B cell (primary cell): ENCODE data around the gene IL17REL. TPM values are rescaled to one million over a fixed set of nuclear protein-coding genes. Genes with fewer than 3 reads are reported as not detected.

Experiments used
- ATAC-seq: fragments of 200-7000 bp; cut with Tn5 transposase; one replicate; pipeline ENCODE4 v1.10.0; 2021; ENCODE audit warnings: low read depth, mild to moderate bottlenecking, moderate number of reproducible peaks, moderate library complexity
- CTCF ChIA-PET: fragments of 350-600 bp; sonication (Branson Sonifier 250); formaldehyde crosslinking; loops from one replicate; lab custom pipeline; 2021; ENCODE audit warnings: antibody characterized with exemption, inconsistent platforms; lab: Charles Lee
- POLR2A ChIA-PET: fragments of 350-600 bp; sonication (Branson Sonifier 250); formaldehyde crosslinking; loops from one replicate; lab custom pipeline; 2021; ENCODE audit warnings: antibody characterized with exemption; lab: Charles Lee
- DNase-seq: peaks from one replicate; pipeline ENCODE4 v3.0.0; 2013
- H2AFZ ChIP-seq: 2 replicates; pipeline ENCODE4 v1.6.1; 2012; ENCODE audit warnings: mild to moderate bottlenecking, low read depth, low read length; ENCODE audit not compliant: insufficient read depth, poor library complexity, severe bottlenecking
- H3K27ac ChIP-seq, 2 donors: 1 replicate in 1 of 2; 2 replicates in 1 of 2; pipeline ENCODE4 v1.5.1; 2012 to 2013; ENCODE audit warnings: low read length in 2 of 2, mild to moderate bottlenecking in 2 of 2, moderate library complexity in 1 of 2
- H3K27me3 ChIP-seq, 4 experiments: fragments of 200-600 bp in 1 of 4; sonication (generic) in 1 of 4; replicated peaks in 1 of 4; 1 replicate in 2 of 4; 2 replicates in 2 of 4; pipeline versions ENCODE4 v1.6.1 to v1.7.0; 2013 to 2016; ENCODE audit warnings: low read length in 3 of 4, mild to moderate bottlenecking in 2 of 4, mixed read lengths in 1 of 4, moderate library complexity in 1 of 4; ENCODE audit not compliant: insufficient read depth in 4 of 4, control insufficient read depth in 3 of 4; ENCODE audit errors: control extremely low read depth in 1 of 4
- H3K36me3 ChIP-seq, 2 experiments: replicated peaks in 1 of 2; 1 replicate in 1 of 2; 2 replicates in 1 of 2; pipeline versions ENCODE4 v1.6.1 to v1.7.1; 2013; ENCODE audit warnings: low read length in 1 of 2; ENCODE audit not compliant: insufficient read depth in 2 of 2, control insufficient read depth in 1 of 2; ENCODE audit errors: control extremely low read depth in 1 of 2, extremely low read depth in 1 of 2
- H3K4me1 ChIP-seq, 2 donors: fragments of 200-600 bp in 1 of 2; sonication (generic) in 1 of 2; 1 replicate in 1 of 2; 2 replicates in 1 of 2; pipeline versions ENCODE4 v1.5.1 to v1.6.1; 2013 to 2017; ENCODE audit warnings: low read length in 2 of 2; ENCODE audit not compliant: control insufficient read depth in 2 of 2, insufficient read depth in 2 of 2
- H3K4me2 ChIP-seq: replicated peaks from 2 replicates; pipeline ENCODE3; 2012; ENCODE audit warnings: mild to moderate bottlenecking, low read depth, low read length; ENCODE audit not compliant: poor library complexity, severe bottlenecking
- H3K4me3 ChIP-seq, 5 experiments: fragments of 200-600 bp in 1 of 5; sonication (generic) in 1 of 5; 1 replicate in 3 of 5; 2 replicates in 2 of 5; pipeline versions ENCODE4 v1.5.1 to v1.7.0; 2011 to 2016; ENCODE audit warnings: low read length in 4 of 5, mild to moderate bottlenecking in 4 of 5, low read depth in 2 of 5, control low read depth in 1 of 5, moderate library complexity in 1 of 5; ENCODE audit not compliant: insufficient read depth in 1 of 5; ENCODE audit errors: control extremely low read depth in 1 of 5, extremely low read depth in 1 of 5
- H3K79me2 ChIP-seq: fragments of 200-600 bp; sonication (generic); one replicate; pipeline ENCODE4 v1.6.0; 2016; ENCODE audit warnings: low read length; ENCODE audit not compliant: control insufficient read depth, insufficient read depth
- H3K9ac ChIP-seq: fragments of 200-600 bp; sonication (generic); 2 replicates; pipeline ENCODE4 v1.6.1; 2017; ENCODE audit warnings: mild to moderate bottlenecking, low read length, moderate library complexity
- H3K9me3 ChIP-seq, 3 donors: one replicate each; pipeline versions ENCODE4 v1.6.1 to v1.7.1; 2013; ENCODE audit warnings: low read length in 2 of 3; ENCODE audit not compliant: control insufficient read depth in 2 of 3, insufficient read depth in 1 of 3; ENCODE audit errors: control extremely low read depth in 1 of 3
- H4K20me1 ChIP-seq: 2 replicates; pipeline ENCODE4 v1.6.0; 2012; ENCODE audit warnings: mild to moderate bottlenecking, low read length; ENCODE audit not compliant: insufficient read depth, control insufficient read depth, poor library complexity, severe bottlenecking
- H3K27ac Mint-ChIP-seq: one replicate; pipeline ENCODE4 v1.8.0; 2021; ENCODE audit warnings: mixed read lengths
- H3K27me3 Mint-ChIP-seq: one replicate; pipeline ENCODE4 v1.8.0; 2021; ENCODE audit warnings: mixed read lengths
- H3K4me1 Mint-ChIP-seq: one replicate; pipeline ENCODE4 v1.8.0; 2021; ENCODE audit warnings: mixed read lengths
- H3K4me3 Mint-ChIP-seq: one replicate; pipeline ENCODE4 v1.8.0; 2021; ENCODE audit warnings: mixed read lengths
- H3K9me3 Mint-ChIP-seq: one replicate; pipeline ENCODE4 v1.8.0; 2022; ENCODE audit warnings: mixed read lengths; ENCODE audit not compliant: insufficient read depth
- CTCF ChIP-seq: fragments of 200-600 bp; IDR thresholded peaks from one replicate; pipeline ENCODE4 v1.8.0; 2022; ENCODE audit warnings: antibody characterized with exemption, mild to moderate bottlenecking
- EZH2 ChIP-seq: IDR thresholded peaks from 2 replicates; pipeline ENCODE4 v1.6.1; 2012; ENCODE audit warnings: borderline replicate concordance, low read depth, mild to moderate bottlenecking, moderate library complexity, low read length; ENCODE audit not compliant: insufficient read depth, poor library complexity, severe bottlenecking
- WGBS: methylation state at CpG from one replicate; pipeline ENCODE4 v1.1.5; 2013; ENCODE audit warnings: missing lambda C conversion rate; ENCODE audit not compliant: insufficient coverage; 5-methylcytosine and 5-hydroxymethylcytosine counted together
- intact Hi-C: fragments of 100-400 bp; cut with micrococcal nuclease; formaldehyde crosslinking; loops from one replicate; pipeline ENCODE4 v1.10.0; 2022
- polyA plus RNA-seq: library from polyadenylated mRNA; depleted of rRNA; stranded (reverse); fragments of >200 nt; gene quantifications from 2 replicates; pipeline ENCODE4 v1.2.3, GENCODE V29; 2012
- total RNA-seq, 2 donors: library from RNA; stranded (reverse); fragments of 120-200 nt in 1 of 2; gene quantifications; 1 replicate in 1 of 2; 2 replicates in 1 of 2; pipeline versions ENCODE4 v1.2.3 to v1.2.4, GENCODE V29; 2013 to 2022

IL17REL gene
- total and polyA plus RNA-seq, 2 donors (not counting 1 experiment from before 2014, with no cell fraction given): 0.09 to 0.10 TPM

DNA sequence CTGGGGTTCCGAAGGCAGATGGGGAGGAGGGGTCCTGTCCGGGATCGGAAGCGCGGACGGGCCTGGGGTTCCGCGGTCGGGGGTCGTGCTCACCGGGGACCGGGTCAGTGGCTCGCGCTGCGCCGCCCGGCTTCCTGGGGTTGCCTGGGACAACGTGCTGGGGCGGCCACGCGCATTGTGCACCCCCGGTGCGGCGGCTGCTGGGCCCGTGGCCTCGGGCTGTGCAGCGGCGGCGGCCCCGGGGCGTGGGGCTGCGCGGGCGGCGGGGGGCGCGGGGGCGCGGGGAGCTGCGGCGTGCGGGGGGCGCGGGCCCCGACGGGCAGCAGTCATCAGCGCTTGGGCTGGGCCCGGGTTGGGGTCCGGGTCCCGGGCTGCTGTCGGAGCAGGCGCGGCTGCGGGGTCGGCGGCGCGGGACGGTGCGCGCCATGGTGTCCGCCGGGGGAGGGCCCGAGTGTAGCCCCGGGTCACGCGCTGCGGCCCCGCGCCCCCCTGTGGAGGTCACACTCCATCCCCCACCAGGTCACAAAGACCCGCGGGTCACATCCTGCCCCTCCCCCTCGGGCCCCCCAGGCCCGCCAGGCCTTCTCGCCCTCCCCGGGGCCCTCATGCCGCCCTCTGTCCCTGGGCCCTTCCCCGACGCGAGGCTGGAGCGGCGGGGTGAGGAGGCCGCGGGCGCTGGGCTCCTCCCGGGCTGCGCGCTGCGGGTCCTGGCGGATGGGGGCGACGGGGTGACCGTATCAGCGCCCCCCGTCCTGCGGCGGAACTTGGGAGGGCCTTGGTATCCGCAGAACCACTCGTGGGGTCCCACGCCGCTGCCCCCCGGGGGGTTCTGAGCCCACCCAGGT is 45.7 kb upstream of the IL17REL start, which contains the start of gene TTLL8:
Gene TTLL8, minus strand, starts transcription at position 238 of the 845 bp plus-strand sequence.
- Histone ChIP-seq H3K9me3 (peaks cover 0 to 10% (median 4%) of the 10 kb centered on the region in 3 donors), H3K36me3 (no peaks in the 10 kb centered on the region), H3K9ac (no peak within 1 kb of the TSS), H3K27ac (no peak within 1 kb of the TSS), H3K4me2 (peak within 1 kb of the TSS; percentile 53), H3K4me3 (no peak within 1 kb of the TSS), H3K27me3 (peaks cover 0 to 32% (median 18%) of the 10 kb centered on the region in 4 experiments), H3K79me2 (no peaks in the 10 kb centered on the region), H4K20me1 (no peaks in the 10 kb centered on the region), H2AFZ (no peak within 1 kb of the TSS), H3K4me1 (peaks cover 9 to 12% of the 10 kb centered on the region in 2 donors)
- 17% methylated on average over 89 of the region's 102 CpGs for WGBS
- Mint-ChIP-seq H3K4me1 (peaks cover 21% of the 10 kb centered on the region), H3K9me3 (peaks cover 5% of the 10 kb centered on the region), H3K27ac (no peak within 1 kb of the TSS), H3K27me3 (peaks cover 47% of the 10 kb centered on the region), H3K4me3 (peak within 1 kb of the TSS; percentile 26)
- CTCF ChIA-PET: interaction anchor here (0.5 kb wide), 1 partner anchor 158 kb away, joined by 3 read pairs; no protein-coding TSS in a partner anchor
- DNase-seq (no peak), ATAC-seq (no peak)
- no peak for TF ChIP-seq EZH2
- no peak for TF ChIP-seq CTCF
- intact Hi-C loops: no loop called here
- POLR2A ChIA-PET: no interaction called here
